Neutrophil (primary cell): ENCODE results near the gene DSCAML1.

Experiments used
- H3K27ac ChIP-seq: fragments of 200-600 bp; sonication (generic); 2 replicates; pipeline ENCODE4 v1.5.1; 2016; ENCODE audit warnings: mild to moderate bottlenecking, moderate library complexity
- H3K27me3 ChIP-seq: fragments of 200-600 bp; sonication (generic); 2 replicates; pipeline ENCODE4 v1.6.0; 2016; ENCODE audit warnings: mild to moderate bottlenecking
- H3K36me3 ChIP-seq: fragments of 200-600 bp; sonication (generic); 2 replicates; pipeline ENCODE4 v1.5.1; 2017
- H3K4me1 ChIP-seq, 2 experiments: fragments of 200-600 bp in 1 of 2; sonication (generic) in 1 of 2; 1 replicate in 1 of 2; 2 replicates in 1 of 2; pipeline versions ENCODE4 v1.5.1 to v1.6.1; 2013 to 2016; ENCODE audit warnings: low read depth in 1 of 2, low read length in 1 of 2, mild to moderate bottlenecking in 1 of 2, moderate library complexity in 1 of 2; ENCODE audit not compliant: control insufficient read depth in 1 of 2, insufficient read depth in 1 of 2
- H3K4me3 ChIP-seq, 2 experiments: fragments of 200-600 bp in 1 of 2; sonication (generic) in 1 of 2; 1 replicate in 1 of 2; 2 replicates in 1 of 2; pipeline ENCODE4 v1.5.1; 2013 to 2016; ENCODE audit warnings: low read depth in 1 of 2, low read length in 1 of 2, mild to moderate bottlenecking in 1 of 2, moderate library complexity in 1 of 2
- H3K9me3 ChIP-seq: fragments of 200-600 bp; sonication (generic); 2 replicates; pipeline ENCODE4 v1.5.1; 2016
- TF ChIP-seq, protein P1 (sequence below): fragments of 200-600 bp; sonication (generic); IDR thresholded peaks from 2 replicates; pipeline ENCODE4 v1.5.1; 2016; ENCODE audit warnings: antibody characterized with exemption

Gene DSCAML1

DNA sequence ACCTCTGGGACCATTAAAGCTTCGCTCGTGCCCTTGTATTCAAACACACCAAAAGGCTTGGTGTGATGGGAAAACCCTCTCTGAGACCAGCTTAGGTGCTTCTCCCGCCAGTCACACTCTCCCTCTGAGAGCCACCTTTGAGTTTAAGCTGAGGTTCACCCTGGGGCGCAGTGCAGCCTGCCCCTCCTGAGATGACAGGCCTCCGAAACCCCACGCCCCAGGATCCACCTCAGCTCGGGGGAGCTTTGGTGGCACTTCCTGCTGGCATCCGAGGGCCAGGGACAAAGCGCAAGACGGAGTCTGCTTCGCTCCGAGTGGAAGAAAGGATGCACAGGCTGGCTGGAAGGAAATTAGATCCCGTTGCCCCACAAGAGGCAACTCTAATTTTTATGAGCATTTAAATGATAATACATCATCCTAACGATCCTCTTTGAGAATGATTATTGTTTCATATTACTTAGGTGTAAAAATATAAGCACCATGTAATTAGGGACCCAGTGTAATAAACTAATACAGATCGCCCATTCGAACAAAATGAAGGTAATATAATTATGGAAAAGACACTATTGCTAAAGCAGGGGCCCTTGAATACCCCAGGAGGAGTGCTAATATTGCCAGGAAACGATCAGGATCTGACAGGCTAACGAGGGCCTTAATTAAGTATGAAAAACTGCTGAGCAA lies 334.7 kb downstream of the DSCAML1 start:
- H3K27ac ChIP-seq, result no peak overlapping the region
- no peaks in the 10 kb centered on the region for H3K9me3 ChIP-seq
- TF ChIP-seq, protein P1, sequence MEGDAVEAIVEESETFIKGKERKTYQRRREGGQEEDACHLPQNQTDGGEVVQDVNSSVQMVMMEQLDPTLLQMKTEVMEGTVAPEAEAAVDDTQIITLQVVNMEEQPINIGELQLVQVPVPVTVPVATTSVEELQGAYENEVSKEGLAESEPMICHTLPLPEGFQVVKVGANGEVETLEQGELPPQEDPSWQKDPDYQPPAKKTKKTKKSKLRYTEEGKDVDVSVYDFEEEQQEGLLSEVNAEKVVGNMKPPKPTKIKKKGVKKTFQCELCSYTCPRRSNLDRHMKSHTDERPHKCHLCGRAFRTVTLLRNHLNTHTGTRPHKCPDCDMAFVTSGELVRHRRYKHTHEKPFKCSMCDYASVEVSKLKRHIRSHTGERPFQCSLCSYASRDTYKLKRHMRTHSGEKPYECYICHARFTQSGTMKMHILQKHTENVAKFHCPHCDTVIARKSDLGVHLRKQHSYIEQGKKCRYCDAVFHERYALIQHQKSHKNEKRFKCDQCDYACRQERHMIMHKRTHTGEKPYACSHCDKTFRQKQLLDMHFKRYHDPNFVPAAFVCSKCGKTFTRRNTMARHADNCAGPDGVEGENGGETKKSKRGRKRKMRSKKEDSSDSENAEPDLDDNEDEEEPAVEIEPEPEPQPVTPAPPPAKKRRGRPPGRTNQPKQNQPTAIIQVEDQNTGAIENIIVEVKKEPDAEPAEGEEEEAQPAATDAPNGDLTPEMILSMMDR, result no peak
- no peaks in the 10 kb centered on the region for H3K4me1 ChIP-seq
- no peak overlapping the region for H3K4me3 ChIP-seq
- H3K27me3 ChIP-seq, result no peaks in the 10 kb centered on the region
- H3K36me3 ChIP-seq, result no peaks in the 10 kb centered on the region

DNA sequence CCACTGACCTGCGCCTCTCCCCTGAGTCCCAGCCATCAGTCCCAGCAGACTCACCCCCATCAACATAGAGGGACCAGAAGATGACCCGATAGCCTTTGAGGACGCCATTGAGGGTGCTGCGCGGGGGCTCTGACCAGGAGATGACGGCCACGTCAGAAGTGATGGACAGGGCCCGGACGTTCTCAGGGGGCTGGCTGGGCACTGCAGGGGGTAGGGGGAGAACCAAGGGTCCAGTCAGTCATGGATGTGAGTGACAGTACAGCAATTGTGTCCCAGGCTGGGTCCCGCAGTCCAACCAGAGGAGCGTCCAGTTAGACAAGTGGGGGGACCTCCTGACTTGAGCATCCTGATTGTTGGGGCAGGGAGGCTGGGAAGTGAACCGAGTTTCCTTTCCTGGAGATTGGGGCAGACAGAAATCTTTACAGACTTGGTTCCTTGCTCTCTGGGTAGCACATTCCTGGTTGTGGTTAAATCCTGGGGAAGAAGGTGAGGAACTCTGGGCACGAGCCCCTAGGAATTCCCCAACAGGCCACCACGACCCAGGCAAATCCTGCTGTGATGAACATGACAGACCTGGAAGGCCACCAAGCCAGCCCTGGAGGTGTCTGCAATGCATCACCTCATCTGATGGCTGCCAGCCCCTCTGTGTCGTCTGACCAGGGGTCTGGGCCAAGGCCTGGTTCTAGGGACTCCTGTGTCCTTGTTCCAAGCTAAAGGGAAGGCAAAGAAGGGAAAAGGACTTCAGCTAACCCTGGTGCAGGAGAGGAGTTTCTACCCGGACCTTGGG lies 335.4 kb downstream of the DSCAML1 start:
- no peaks in the 10 kb centered on the region for H3K36me3 ChIP-seq
- no peaks in the 10 kb centered on the region for H3K27me3 ChIP-seq
- TF ChIP-seq, protein P1, result no peak
- H3K9me3 ChIP-seq, result no peaks in the 10 kb centered on the region
- no peak overlapping the region for H3K4me3 ChIP-seq
- H3K4me1 ChIP-seq, result no peaks in the 10 kb centered on the region
- H3K27ac ChIP-seq, result no peak overlapping the region

DNA sequence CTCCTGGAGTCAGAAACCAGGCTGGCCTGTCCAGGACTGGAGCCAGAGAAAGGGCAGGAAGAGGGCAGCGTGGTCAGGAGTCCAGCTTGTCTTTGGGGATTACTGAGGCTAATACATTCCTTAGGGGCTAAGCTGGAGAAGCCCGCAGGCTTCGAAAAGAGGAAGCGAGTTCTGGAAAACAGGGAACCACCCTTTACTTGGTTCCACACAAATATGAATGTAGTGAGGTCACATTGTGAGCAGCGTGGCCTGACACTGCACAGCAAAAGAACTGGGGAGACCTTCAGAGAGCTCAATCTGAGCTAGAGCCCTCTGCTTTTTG lies 337.1 kb downstream of the DSCAML1 start:
- no peaks in the 10 kb centered on the region for H3K36me3 ChIP-seq
- H3K4me3 ChIP-seq, result no peak overlapping the region
- TF ChIP-seq, protein P1, result no peak
- H3K9me3 ChIP-seq, result no peaks in the 10 kb centered on the region
- no peaks in the 10 kb centered on the region for H3K27me3 ChIP-seq
- no peak overlapping the region for H3K27ac ChIP-seq
- no peaks in the 10 kb centered on the region for H3K4me1 ChIP-seq

DNA sequence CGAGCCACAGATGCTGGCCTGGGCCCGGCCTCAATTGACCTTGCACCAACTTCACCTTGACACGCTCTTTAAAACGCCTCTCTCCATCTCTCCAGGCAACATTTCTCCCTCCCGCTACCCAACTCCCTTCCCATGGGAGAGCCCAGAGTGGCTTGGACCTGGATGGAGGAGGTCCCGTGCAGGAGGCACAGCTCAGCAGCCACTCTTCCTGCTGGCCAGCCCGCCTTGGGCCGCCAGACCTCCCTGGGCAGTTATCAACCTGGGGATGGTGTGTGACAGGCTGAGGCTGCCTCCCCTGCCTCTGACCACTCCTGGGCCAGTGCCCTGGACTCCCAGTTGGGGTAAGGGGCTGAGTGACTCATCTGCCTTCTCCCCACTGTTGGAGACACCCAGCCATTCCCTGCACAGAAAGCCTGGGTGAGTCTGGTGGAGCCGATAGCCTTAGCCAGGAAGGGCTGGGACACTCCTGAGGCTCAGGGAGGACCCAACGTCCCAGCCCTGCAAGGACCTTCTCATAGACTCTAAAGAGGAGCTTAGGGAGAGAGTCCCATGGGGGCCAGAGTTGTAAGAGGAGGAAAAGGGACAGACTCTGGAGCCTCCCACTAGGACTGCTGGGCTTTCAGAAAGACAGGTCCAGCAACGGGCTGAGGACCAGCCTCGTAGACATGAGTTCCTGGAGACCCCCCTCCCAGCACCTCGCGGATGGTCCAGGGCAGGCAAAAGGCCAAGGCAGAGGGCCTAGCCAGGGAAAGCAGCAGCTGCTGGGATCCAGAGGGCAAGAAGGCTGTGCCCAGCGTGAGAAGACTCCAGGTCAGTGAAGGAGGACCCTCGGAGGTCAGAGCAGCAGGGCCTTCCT lies 337.7 kb downstream of the DSCAML1 start:
- Histone ChIP-seq H3K4me3 (no peak overlapping the region), H3K27ac (no peak overlapping the region), H3K36me3 (no peaks in the 10 kb centered on the region), H3K4me1 (no peaks in the 10 kb centered on the region), H3K9me3 (no peaks in the 10 kb centered on the region), H3K27me3 (no peaks in the 10 kb centered on the region)
- TF ChIP-seq, protein P1, result no peak

DNA sequence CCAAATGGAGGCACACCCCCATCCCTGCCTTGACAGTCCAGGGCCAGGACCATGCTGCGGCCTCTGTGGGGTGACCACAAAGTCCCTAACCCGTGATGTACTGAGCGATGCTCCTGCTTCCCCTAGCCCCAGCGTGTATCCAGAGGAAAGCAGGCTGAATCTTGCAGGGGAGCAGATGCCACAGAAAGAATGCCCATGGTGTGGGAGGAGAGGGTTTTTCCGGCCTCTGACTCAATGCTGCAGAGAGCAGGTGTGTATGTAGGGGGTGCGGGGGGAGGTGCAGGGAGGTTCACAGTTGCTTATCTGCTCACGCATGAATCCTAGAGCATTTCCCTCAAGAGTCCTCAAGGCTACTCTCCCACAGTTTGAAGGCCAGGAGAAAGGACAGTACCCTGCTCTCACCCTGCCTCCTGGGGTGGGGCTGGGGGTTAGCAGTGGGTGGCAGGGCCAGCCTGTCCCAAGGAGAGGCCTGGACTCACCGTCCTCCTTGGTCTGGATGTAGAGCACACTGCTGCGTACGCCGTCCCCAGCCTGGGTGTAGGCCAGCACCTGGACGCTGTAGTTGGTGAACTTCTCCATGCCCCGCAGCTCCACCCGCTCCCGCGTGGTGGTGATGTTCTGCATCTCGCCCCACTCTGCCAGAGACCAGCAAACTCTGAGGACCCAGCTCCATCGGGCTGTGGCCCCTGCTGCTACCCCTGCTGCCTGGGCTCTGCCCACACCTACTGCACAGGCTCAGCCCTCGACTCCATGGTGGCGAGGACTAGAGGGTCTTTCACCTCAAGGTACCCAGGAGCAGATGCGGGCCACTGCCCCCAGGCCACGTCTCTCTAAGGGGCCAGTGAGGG lies 338.5 kb downstream of the DSCAML1 start:
- H3K27ac ChIP-seq, result no peak overlapping the region
- H3K9me3 ChIP-seq, result no peaks in the 10 kb centered on the region
- H3K4me3 ChIP-seq, result no peak overlapping the region
- TF ChIP-seq, protein P1, result no peak
- no peaks in the 10 kb centered on the region for H3K27me3 ChIP-seq
- no peaks in the 10 kb centered on the region for H3K36me3 ChIP-seq
- no peaks in the 10 kb centered on the region for H3K4me1 ChIP-seq
